ENCODE results near the gene GLIS1.

The GLIS1 gene

DNA sequence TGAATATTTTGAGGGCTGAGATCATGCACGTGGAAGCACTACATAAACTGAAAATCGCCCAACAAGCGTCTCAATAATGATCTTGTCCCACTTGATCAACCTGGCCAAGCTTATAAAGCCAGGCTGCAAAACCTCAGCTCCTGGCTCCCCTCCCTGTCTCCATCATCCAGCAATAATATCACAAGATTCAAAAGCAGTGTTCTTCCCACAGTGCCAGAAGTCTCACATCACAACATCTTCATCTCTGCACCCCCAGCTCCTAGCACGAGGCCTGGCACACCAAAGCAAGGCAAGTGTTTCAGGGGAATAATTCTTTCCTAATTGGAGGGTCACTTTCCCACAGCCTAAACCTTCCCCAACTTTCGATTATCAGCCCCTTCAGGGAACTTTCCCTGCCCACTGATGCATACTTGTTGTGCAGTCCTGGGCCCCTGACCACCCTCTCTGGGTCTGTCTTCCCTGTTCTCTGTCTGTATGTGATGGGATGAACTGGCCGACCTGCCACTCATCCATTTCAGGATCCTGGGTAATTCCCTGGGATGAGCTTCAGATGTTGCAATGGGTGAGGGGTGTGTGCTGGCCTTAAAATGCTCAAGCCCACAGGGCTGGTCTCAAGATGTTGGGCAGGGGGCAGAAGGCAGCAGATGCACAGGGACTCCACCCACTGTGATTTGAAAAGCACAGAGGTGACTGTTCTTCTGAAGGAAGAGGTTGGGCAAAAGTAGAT is 150.7 kb downstream of the GLIS1 start:
- Histone ChIP-seq H3K79me1 (replicated peaks; ENCODE audit: low read length, poor library complexity, severe bottlenecking) (peaks cover 42% of the 10 kb centered on the region), H3K36me3 (ENCODE audit: control insufficient read depth in 1 of 2, insufficient read depth in 2 of 2, low read depth in 1 of 2, low read length in 2 of 2) (peaks cover 0 to 51% of the 10 kb centered on the region in 2 experiments), H3K4ac (ENCODE audit: low read depth in 1 of 2, low read length in 2 of 2) (no peak overlapping the region), H2AFZ (ENCODE audit: low read depth, low read length) (no peak overlapping the region), H3K18ac (ENCODE audit: low read depth in 1 of 2, low read length in 2 of 2) (no peak overlapping the region), H3K27ac (ENCODE audit: low read length, poor library complexity, severe bottlenecking) (no peak overlapping the region), H3K27me3 (ENCODE audit: control insufficient read depth in 1 of 2, insufficient read depth in 1 of 2, low read length in 2 of 2) (peaks cover 0 to 56% of the 10 kb centered on the region in 2 experiments), H2BK120ac (ENCODE audit: low read depth, low read length) (no peak overlapping the region), H3K9me3 (ENCODE audit: control insufficient read depth, low read length) (no peaks in the 10 kb centered on the region), H4K8ac (ENCODE audit: low read length) (no peak overlapping the region), H3K4me1 (ENCODE audit: control insufficient read depth, insufficient read depth, low read depth, low read length) (peaks cover 21% of the 10 kb centered on the region), H3K23ac (ENCODE audit: low read length in 2 of 2) (no peak overlapping the region), H3K9ac (ENCODE audit: low read length) (no peak overlapping the region), H2BK5ac (ENCODE audit: low read depth, low read length, poor library complexity, severe bottlenecking) (no peak overlapping the region), H2BK12ac (ENCODE audit: low read length in 2 of 2) (no peak overlapping the region), H2AK5ac (ENCODE audit: low read length, severe bottlenecking) (no peak overlapping the region), H2BK15ac (ENCODE audit: low read depth, poor library complexity, severe bottlenecking) (no peak overlapping the region), H3K4me2 (ENCODE audit: low read length, poor library complexity, severe bottlenecking) (no peak overlapping the region), H3K4me3 (ENCODE audit: insufficient read depth in 1 of 2, low read depth in 1 of 2, low read length in 2 of 2) (no peak overlapping the region), H3K14ac (ENCODE audit: low read length in 2 of 2) (no peak overlapping the region), H4K91ac (ENCODE audit: low read length) (no peak overlapping the region)
- 88% methylated on average over 6 of the region's 6 CpGs for WGBS
- DNase-seq = no peak

DNA sequence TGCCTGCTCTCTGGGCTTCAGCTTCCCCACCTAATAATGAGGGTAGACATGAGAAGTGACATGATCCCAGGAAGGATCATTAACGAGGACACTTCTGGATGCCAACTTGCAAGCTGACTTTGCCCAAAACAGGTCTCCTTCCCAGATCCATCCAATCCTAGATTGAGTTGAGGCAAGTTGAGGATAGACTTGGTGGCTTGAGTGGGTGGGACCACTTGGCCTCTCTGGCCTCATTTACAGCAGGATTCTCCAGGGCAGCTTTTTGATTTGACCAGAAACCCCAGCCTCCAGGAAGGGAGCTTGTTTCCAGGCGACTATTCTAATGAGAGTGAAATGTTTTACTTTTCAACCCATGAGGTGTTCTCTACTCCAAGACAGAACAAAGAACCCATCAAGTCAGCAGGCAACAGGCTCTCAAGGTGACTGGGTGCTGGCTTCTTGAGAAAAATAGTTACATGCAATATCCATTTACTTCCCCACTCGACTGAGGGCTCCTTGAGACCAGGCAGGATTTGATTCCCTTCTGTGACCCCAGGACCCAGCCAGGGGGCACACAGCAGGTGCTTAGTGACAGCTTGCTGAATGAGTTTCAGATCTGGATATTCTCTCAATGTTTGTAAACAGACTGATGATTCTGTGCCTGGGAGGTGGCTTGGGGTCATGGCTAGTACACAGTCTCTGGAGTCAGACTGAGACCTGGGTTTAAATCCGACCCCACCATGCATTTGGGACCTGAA is 151.5 kb downstream of the GLIS1 start:
- Histone ChIP-seq H3K27ac (ENCODE audit: low read length, poor library complexity, severe bottlenecking) (no peak overlapping the region), H3K9me3 (ENCODE audit: control insufficient read depth, low read length) (no peaks in the 10 kb centered on the region), H3K79me1 (replicated peaks; ENCODE audit: low read length, poor library complexity, severe bottlenecking) (peaks cover 39% of the 10 kb centered on the region), H3K27me3 (ENCODE audit: control insufficient read depth in 1 of 2, insufficient read depth in 1 of 2, low read length in 2 of 2) (peaks cover 0 to 64% of the 10 kb centered on the region in 2 experiments), H3K36me3 (ENCODE audit: control insufficient read depth in 1 of 2, insufficient read depth in 2 of 2, low read depth in 1 of 2, low read length in 2 of 2) (peaks cover 0 to 46% of the 10 kb centered on the region in 2 experiments), H2BK5ac (ENCODE audit: low read depth, low read length, poor library complexity, severe bottlenecking) (no peak overlapping the region), H3K4me1 (ENCODE audit: control insufficient read depth, insufficient read depth, low read depth, low read length) (peaks cover 17% of the 10 kb centered on the region), H3K4ac (ENCODE audit: low read depth in 1 of 2, low read length in 2 of 2) (no peak overlapping the region), H3K23ac (ENCODE audit: low read length in 2 of 2) (no peak overlapping the region), H2BK120ac (ENCODE audit: low read depth, low read length) (no peak overlapping the region), H3K9ac (ENCODE audit: low read length) (no peak overlapping the region), H2AFZ (ENCODE audit: low read depth, low read length) (no peak overlapping the region), H2AK5ac (ENCODE audit: low read length, severe bottlenecking) (no peak overlapping the region), H4K8ac (ENCODE audit: low read length) (no peak overlapping the region), H3K4me2 (ENCODE audit: low read length, poor library complexity, severe bottlenecking) (no peak overlapping the region), H4K91ac (ENCODE audit: low read length) (no peak overlapping the region), H3K14ac (ENCODE audit: low read length in 2 of 2) (no peak overlapping the region), H3K18ac (ENCODE audit: low read depth in 1 of 2, low read length in 2 of 2) (no peak overlapping the region), H3K4me3 (ENCODE audit: insufficient read depth in 1 of 2, low read depth in 1 of 2, low read length in 2 of 2) (no peak overlapping the region), H2BK12ac (ENCODE audit: low read length in 2 of 2) (no peak overlapping the region), H2BK15ac (ENCODE audit: low read depth, poor library complexity, severe bottlenecking) (no peak overlapping the region)
- DNase-seq = no peak
- 61% methylated on average over 4 of the region's 4 CpGs for WGBS

DNA sequence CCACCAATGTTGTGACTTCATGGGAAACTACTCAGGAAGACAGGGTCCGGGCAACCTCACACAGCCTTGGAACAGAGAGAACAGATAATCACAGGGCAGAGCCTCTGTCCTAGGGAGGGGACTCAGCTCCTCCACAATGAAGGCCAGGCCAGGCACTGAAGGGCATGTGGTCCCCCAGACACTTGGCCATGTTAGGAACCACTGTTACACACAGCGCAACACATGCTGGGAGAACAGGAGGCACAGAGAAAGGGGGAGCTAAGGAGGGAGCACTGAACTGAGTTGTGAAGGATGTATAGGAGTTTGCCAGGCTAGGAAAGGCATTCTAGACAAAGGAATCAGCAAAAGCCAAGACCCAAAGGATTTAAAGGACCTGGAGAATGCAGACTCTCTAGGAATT is 152.2 kb downstream of the GLIS1 start:
- Histone ChIP-seq H3K18ac (ENCODE audit: low read depth in 1 of 2, low read length in 2 of 2) (no peak overlapping the region), H2BK15ac (ENCODE audit: low read depth, poor library complexity, severe bottlenecking) (no peak overlapping the region), H3K36me3 (ENCODE audit: control insufficient read depth in 1 of 2, insufficient read depth in 2 of 2, low read depth in 1 of 2, low read length in 2 of 2) (peaks cover 0 to 46% of the 10 kb centered on the region in 2 experiments), H2AK5ac (ENCODE audit: low read length, severe bottlenecking) (no peak overlapping the region), H3K4me1 (ENCODE audit: control insufficient read depth, insufficient read depth, low read depth, low read length) (peaks cover 18% of the 10 kb centered on the region), H3K4me3 (ENCODE audit: insufficient read depth in 1 of 2, low read depth in 1 of 2, low read length in 2 of 2) (no peak overlapping the region), H4K91ac (ENCODE audit: low read length) (no peak overlapping the region), H3K23ac (ENCODE audit: low read length in 2 of 2) (no peak overlapping the region), H3K27ac (ENCODE audit: low read length, poor library complexity, severe bottlenecking) (no peak overlapping the region), H2BK120ac (ENCODE audit: low read depth, low read length) (no peak overlapping the region), H2BK5ac (ENCODE audit: low read depth, low read length, poor library complexity, severe bottlenecking) (no peak overlapping the region), H2AFZ (ENCODE audit: low read depth, low read length) (no peak overlapping the region), H3K9ac (ENCODE audit: low read length) (no peak overlapping the region), H3K79me1 (replicated peaks; ENCODE audit: low read length, poor library complexity, severe bottlenecking) (peaks cover 38% of the 10 kb centered on the region), H3K9me3 (ENCODE audit: control insufficient read depth, low read length) (no peaks in the 10 kb centered on the region), H3K4me2 (ENCODE audit: low read length, poor library complexity, severe bottlenecking) (no peak overlapping the region), H3K27me3 (ENCODE audit: control insufficient read depth in 1 of 2, insufficient read depth in 1 of 2, low read length in 2 of 2) (peaks cover 0 to 70% of the 10 kb centered on the region in 2 experiments), H4K8ac (ENCODE audit: low read length) (no peak overlapping the region), H3K4ac (ENCODE audit: low read depth in 1 of 2, low read length in 2 of 2) (no peak overlapping the region), H3K14ac (ENCODE audit: low read length in 2 of 2) (no peak overlapping the region), H2BK12ac (ENCODE audit: low read length in 2 of 2) (no peak overlapping the region)
- WGBS = 87% methylated on average over 2 of the region's 2 CpGs
- DNase-seq = no peak

DNA sequence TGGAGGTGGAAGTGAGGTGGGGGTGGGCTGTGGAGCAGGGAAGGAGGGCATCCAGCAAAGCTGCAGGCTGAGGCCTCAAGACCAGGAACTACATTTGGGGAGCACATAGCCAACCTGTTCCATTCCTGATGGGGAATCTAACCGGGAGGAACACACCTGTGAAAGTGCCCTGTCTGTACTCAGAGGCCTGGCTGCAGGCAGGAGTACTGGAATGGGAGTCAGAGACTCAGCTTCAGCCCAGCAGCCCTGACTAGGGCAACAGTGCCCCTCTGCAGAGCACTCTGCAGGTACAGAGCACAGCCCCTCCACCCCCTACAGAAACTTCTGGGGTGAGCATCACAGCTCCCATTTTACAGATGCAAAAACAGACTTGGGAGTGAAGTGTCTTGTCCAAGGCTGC is 153.4 kb downstream of the GLIS1 start:
- Histone ChIP-seq H2AK5ac (ENCODE audit: low read length, severe bottlenecking) (no peak overlapping the region), H4K91ac (ENCODE audit: low read length) (no peak overlapping the region), H3K4me1 (ENCODE audit: control insufficient read depth, insufficient read depth, low read depth, low read length) (peaks cover 16% of the 10 kb centered on the region), H2BK120ac (ENCODE audit: low read depth, low read length) (no peak overlapping the region), H3K27ac (ENCODE audit: low read length, poor library complexity, severe bottlenecking) (no peak overlapping the region), H3K14ac (ENCODE audit: low read length in 2 of 2) (no peak overlapping the region), H2AFZ (ENCODE audit: low read depth, low read length) (no peak overlapping the region), H3K9ac (ENCODE audit: low read length) (no peak overlapping the region), H3K79me1 (replicated peaks; ENCODE audit: low read length, poor library complexity, severe bottlenecking) (peaks cover 40% of the 10 kb centered on the region), H3K27me3 (ENCODE audit: control insufficient read depth in 1 of 2, insufficient read depth in 1 of 2, low read length in 2 of 2) (peaks cover 0 to 82% of the 10 kb centered on the region in 2 experiments), H2BK12ac (ENCODE audit: low read length in 2 of 2) (no peak overlapping the region), H3K4me2 (ENCODE audit: low read length, poor library complexity, severe bottlenecking) (no peak overlapping the region), H4K8ac (ENCODE audit: low read length) (peak overlapping the region; percentile 59), H2BK15ac (ENCODE audit: low read depth, poor library complexity, severe bottlenecking) (no peak overlapping the region), H3K18ac (ENCODE audit: low read depth in 1 of 2, low read length in 2 of 2) (peak overlapping the region; percentile 19 to 24), H3K4ac (ENCODE audit: low read depth in 1 of 2, low read length in 2 of 2) (no peak overlapping the region), H2BK5ac (ENCODE audit: low read depth, low read length, poor library complexity, severe bottlenecking) (no peak overlapping the region), H3K9me3 (ENCODE audit: control insufficient read depth, low read length) (no peaks in the 10 kb centered on the region), H3K36me3 (ENCODE audit: control insufficient read depth in 1 of 2, insufficient read depth in 2 of 2, low read depth in 1 of 2, low read length in 2 of 2) (peaks cover 0 to 46% of the 10 kb centered on the region in 2 experiments), H3K23ac (ENCODE audit: low read length in 2 of 2) (no peak overlapping the region), H3K4me3 (ENCODE audit: insufficient read depth in 1 of 2, low read depth in 1 of 2, low read length in 2 of 2) (no peak overlapping the region)
- 91% methylated on average over 1 of the region's 1 CpG for WGBS
- DNase-seq = no peak
